IPS DF 6.9 (cell line): ENCODE measurements around the gene RAG2.
A peak's percentile ranks its signal among the peaks of the same experiment; 100 is the strongest.

Source experiments
- DNase-seq: peaks from one replicate; pipeline ENCODE4 v3.0.0-alpha.2; 2013; ENCODE audit warnings: low read depth, low spot score
- H3K27ac ChIP-seq: one replicate; pipeline ENCODE4 v1.5.1; 2013; ENCODE audit warnings: low read length, control low read depth
- H3K27me3 ChIP-seq: 2 replicates; pipeline ENCODE4 v1.6.1; 2013; ENCODE audit warnings: mild to moderate bottlenecking, low read length; ENCODE audit not compliant: control insufficient read depth, insufficient read depth
- H3K36me3 ChIP-seq: 2 replicates; pipeline ENCODE4 v1.6.1; 2013; ENCODE audit warnings: low read length; ENCODE audit not compliant: control insufficient read depth, insufficient read depth
- H3K4me1 ChIP-seq: 2 replicates; pipeline ENCODE4 v1.6.1; 2013; ENCODE audit warnings: low read length; ENCODE audit not compliant: control insufficient read depth, insufficient read depth
- H3K4me3 ChIP-seq: 2 replicates; pipeline ENCODE4 v1.5.1; 2013; ENCODE audit warnings: mild to moderate bottlenecking, low read length
- H3K9me3 ChIP-seq: 2 replicates; pipeline ENCODE4 v1.6.1; 2013; ENCODE audit warnings: low read length, inconsistent platforms; ENCODE audit not compliant: control insufficient read depth, insufficient read depth
- WGBS: extraction: QIAGEN DNeasy Blood & Tissue Kit; methylation state at CpG from one replicate; pipeline ENCODE4 v1.1.7; 2013; ENCODE audit warnings: mixed read lengths, missing lambda C conversion rate; ENCODE audit not compliant: insufficient read length, insufficient coverage; 5-methylcytosine and 5-hydroxymethylcytosine counted together

Gene RAG2

DNA sequence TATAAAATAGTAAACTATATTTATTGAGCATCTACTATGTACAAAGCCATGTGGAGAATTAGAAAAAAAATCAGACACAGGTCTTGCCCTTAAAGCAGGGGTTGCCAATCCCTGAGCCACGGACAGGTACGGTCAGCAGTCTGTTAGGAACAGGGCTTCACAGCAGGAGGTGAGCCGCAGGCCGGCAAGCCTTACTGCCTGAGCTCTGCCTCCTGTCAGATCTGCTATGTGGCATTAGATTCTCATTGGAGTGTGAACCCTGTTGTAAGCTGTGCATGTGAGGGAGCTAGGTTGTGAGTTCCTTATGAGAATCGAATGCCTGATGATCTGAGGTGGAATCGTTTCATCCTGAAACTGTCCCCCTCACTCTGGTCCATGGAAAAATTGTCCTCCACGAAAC, 2.1 kb upstream of the RAG2 start:
- no peaks in the 10 kb centered on the region for H3K4me1 ChIP-seq
- no peak overlapping the region for H3K4me3 ChIP-seq
- H3K9me3 ChIP-seq: no peaks in the 10 kb centered on the region
- H3K27me3 ChIP-seq: no peaks in the 10 kb centered on the region
- no peak overlapping the region for H3K27ac ChIP-seq
- no peaks in the 10 kb centered on the region for H3K36me3 ChIP-seq
- DNase-seq: no peak
- no CpG with 5 or more reads among the region's 7 CpGs for WGBS

DNA sequence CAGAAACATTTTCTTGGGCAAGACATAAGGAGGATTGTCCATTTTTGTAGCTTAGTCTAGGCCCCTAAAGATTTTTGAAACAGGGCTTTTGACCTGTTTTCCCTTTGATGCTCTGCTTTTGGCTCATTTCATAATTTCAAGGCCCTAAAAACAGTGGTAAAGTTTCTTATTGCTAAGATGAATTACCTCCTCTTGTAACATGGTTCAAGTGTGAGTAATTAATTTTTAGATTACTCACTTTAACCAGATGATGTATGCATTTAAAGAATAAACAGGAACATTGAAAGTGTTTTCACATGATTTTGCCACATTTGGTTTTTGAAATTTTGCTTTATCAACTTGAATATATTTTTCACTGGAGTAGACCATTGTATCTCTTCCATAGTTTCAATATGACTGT, 1.2 kb downstream of the RAG2 start:
- H3K9me3 ChIP-seq: no peaks in the 10 kb centered on the region
- H3K4me1 ChIP-seq: no peaks in the 10 kb centered on the region
- no peak for DNase-seq
- no peak overlapping the region for H3K4me3 ChIP-seq
- H3K27me3 ChIP-seq: no peaks in the 10 kb centered on the region
- H3K27ac ChIP-seq: no peak overlapping the region
- no peaks in the 10 kb centered on the region for H3K36me3 ChIP-seq

DNA sequence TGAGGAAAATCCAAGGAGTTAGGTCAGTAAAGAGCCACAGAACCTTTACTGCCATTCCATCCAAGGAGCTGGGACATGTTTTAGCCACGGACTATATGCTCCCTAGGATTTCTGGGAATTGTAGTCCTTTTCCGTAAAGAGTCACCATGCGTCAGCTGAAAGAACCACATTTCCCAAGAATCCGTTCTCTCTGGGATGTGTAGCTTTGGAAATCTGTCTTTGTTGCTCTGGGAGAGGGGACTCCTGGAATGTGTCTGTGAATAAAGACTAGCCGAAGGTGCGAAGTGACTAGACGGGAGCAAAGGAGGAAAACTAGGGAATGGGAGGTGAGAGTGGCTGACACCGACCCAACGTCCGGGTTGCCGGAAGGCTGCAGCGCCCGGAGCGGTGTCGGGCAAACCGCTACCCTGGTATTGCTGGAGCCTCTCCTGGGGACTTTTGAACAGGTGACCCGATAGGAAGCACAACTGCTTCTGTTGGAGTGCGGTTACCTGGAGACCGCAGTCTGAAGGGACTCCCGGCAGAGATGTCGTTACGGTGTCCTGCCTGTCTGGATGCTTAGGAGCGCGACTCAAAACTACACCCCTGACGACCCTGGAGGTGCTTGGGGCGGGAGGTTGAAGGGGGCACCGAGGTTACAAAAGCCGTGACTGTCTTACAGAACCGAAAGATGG, 3.6 kb downstream of the RAG2 start, which contains the start of gene IFTAP:
IFTAP (plus strand) TSS at position 187 of the 674 bp plus-strand sequence. CDS start 15,602 bp downstream, outside the sequence.
- no peaks in the 10 kb centered on the region for H3K4me1 ChIP-seq
- H3K36me3 ChIP-seq: no peaks in the 10 kb centered on the region
- peak; percentile 76 for DNase-seq
- H3K4me3 ChIP-seq: peak within 1 kb of the TSS; percentile 96
- no peak within 1 kb of the TSS for H3K27ac ChIP-seq
- no CpG with 5 or more reads among the region's 29 CpGs for WGBS
- no peaks in the 10 kb centered on the region for H3K9me3 ChIP-seq
- no peaks in the 10 kb centered on the region for H3K27me3 ChIP-seq

DNA sequence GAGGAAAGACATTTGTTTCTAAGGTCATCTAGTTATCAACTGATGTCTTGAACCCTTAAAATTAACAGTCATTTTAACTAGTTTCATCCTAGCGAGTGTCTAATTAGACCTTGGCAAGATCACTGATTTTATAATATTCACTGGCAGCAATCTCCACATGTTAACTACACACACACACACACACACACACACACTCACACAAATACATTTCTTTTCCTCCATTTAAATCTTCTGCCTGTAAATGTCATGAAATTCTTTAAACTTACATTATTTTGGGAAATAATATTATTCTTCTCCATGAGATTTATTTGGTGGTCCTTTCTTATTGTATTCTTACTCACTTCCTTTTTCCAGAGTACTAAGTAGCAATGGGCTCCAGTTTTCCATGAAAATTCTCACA, 6.6 kb downstream of the RAG2 start:
- no peaks in the 10 kb centered on the region for H3K36me3 ChIP-seq
- no peaks in the 10 kb centered on the region for H3K9me3 ChIP-seq
- no CpG with 5 or more reads among the region's 1 CpG for WGBS
- no peak overlapping the region for H3K4me3 ChIP-seq
- no peak for DNase-seq
- no peaks in the 10 kb centered on the region for H3K27me3 ChIP-seq
- no peaks in the 10 kb centered on the region for H3K4me1 ChIP-seq
- H3K27ac ChIP-seq: no peak overlapping the region

DNA sequence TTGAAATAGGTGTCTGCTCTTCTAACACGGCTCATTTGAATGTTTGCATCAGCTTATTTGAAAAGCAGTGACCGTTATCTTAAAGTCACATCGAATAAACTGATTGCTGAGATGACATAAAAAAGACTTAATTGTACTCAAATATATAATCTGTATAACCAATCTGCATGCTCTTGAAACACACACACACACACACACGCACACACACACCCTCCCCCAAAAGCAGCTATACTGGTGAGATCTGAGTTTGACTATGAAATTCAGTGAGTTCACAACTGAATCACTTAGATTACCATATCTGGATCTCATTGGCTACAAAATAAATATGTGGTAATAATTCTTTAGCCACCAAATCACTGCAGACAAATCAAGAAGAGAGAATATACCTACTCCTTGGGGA, 7.5 kb downstream of the RAG2 start:
- no CpG with 5 or more reads among the region's 4 CpGs for WGBS
- H3K4me3 ChIP-seq: no peak overlapping the region
- no peak for DNase-seq
- no peaks in the 10 kb centered on the region for H3K36me3 ChIP-seq
- no peaks in the 10 kb centered on the region for H3K27me3 ChIP-seq
- no peaks in the 10 kb centered on the region for H3K9me3 ChIP-seq
- no peaks in the 10 kb centered on the region for H3K4me1 ChIP-seq
- H3K27ac ChIP-seq: no peak overlapping the region

DNA sequence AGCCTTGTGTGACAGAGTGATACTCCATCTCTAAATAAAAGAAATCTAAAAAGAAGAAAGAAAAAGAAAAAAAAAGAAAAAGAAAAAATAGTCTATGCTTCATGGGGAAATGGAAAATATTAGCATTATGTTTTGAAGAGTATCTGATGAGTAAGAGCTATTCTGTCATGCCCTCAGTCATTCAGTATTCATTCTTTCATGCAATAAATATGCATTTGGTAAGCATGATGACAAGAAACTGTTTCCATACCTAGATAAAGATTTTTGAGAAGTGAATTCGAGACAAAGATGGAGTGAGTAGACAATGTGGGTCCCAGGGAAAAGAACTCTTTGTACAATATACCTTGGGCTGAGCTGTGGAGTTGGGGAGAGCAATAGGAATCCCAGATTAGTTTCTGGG, 9.9 kb downstream of the RAG2 start:
- Histone ChIP-seq H3K27me3 (no peaks in the 10 kb centered on the region), H3K4me1 (no peaks in the 10 kb centered on the region), H3K36me3 (no peaks in the 10 kb centered on the region), H3K9me3 (no peaks in the 10 kb centered on the region), H3K27ac (no peak overlapping the region), H3K4me3 (no peak overlapping the region)
- no CpG with 5 or more reads among the region's 1 CpG for WGBS
- DNase-seq: no peak

DNA sequence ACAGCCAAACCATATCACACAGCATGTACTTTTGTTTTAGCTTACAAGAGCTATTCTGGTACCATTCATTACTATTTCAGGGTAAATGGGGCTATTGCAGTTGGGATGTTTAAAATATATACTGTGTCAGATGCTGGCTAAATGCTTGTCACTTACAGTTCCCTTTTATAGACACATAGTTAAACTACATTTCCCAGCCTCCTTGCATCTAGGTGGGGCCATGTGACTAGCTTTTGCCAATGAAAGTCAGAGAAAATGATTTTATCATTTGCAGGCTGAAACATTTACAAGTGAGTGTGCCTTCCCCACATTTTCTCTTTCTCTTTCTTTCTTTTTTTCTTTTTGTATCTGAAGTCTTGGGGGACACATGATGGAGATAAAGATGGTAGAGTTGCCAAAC, 11.5 kb downstream of the RAG2 start:
- Histone ChIP-seq H3K36me3 (no peaks in the 10 kb centered on the region), H3K27me3 (no peaks in the 10 kb centered on the region), H3K27ac (no peak overlapping the region), H3K4me3 (no peak overlapping the region), H3K9me3 (no peaks in the 10 kb centered on the region; the same call in 1 of the 2 replicates), H3K4me1 (no peaks in the 10 kb centered on the region)
- DNase-seq: no peak

DNA sequence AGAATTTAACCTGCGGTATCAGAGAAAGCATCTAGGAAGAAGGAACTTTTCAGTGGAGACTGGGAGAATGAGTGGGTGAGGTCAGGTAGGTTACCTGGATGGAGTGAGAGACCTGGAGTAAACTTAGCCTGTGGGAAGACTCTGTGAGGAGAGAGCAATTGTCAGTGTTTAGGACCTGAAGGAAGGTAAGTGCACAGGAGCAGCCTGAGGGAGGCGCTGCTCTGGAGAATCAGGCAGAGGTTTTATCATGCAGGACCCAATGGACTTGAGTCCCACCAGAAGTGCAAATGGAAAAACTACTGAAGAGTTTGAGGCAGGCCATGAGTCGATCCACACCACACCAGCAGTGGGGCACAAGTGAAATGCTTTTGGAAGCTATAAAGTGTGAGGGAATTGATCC, 14.4 kb downstream of the RAG2 start:
- Histone ChIP-seq H3K27ac (no peak overlapping the region), H3K4me3 (no peak overlapping the region), H3K27me3 (no peaks in the 10 kb centered on the region), H3K36me3 (no peaks in the 10 kb centered on the region), H3K4me1 (no peaks in the 10 kb centered on the region), H3K9me3 (peaks cover 6% of the 10 kb centered on the region)
- no CpG with 5 or more reads among the region's 3 CpGs for WGBS
- DNase-seq: no peak

DNA sequence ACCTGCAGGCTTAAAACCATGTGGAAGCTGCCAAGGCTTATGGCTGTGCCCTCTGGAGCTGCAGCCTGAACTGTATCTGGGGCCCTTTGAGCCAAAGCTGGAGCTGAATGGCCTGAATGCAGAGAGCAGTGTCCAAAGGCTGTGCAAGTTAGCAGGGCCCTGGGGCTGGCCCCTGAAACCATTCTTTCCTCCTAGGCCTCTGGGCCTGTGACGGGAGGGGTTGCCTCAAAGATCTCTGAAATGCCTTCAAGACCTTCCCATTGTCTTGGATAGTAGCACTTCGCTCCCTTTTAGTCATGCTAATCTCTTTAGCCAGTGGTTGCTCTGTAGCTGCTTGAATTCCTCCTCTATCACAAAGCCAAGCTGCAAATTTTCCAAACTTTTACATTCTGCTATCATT, 16.5 kb downstream of the RAG2 start:
- Histone ChIP-seq H3K36me3 (no peaks in the 10 kb centered on the region), H3K27ac (no peak overlapping the region), H3K27me3 (no peaks in the 10 kb centered on the region), H3K9me3 (peaks cover 6% of the 10 kb centered on the region), H3K4me1 (no peaks in the 10 kb centered on the region), H3K4me3 (no peak overlapping the region)
- no peak for DNase-seq
- no CpG with 5 or more reads among the region's 2 CpGs for WGBS

DNA sequence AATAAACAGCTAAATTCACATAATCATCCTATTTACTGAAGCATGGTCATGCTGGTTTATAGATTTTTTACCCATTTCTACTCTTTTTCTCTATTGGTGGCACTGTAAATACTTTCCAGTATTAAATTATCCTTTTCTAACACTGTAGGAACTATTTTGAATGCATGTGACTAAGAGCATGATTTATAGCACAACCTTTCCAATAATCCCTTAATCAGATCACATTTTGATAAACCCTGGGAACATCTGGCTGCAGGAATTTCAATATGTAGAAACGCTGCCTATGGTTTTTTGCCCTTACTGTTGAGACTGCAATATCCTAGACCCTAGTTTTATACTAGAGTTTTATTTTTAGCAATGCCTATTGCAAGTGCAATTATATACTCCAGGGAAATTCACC, 19.6 kb downstream of the RAG2 start:
- WGBS: no CpG with 5 or more reads among the region's 1 CpG
- no peaks in the 10 kb centered on the region for H3K4me1 ChIP-seq
- no peak overlapping the region for H3K27ac ChIP-seq
- no peaks in the 10 kb centered on the region for H3K27me3 ChIP-seq
- H3K9me3 ChIP-seq: peaks cover 6% of the 10 kb centered on the region
- no peak for DNase-seq
- no peak overlapping the region for H3K4me3 ChIP-seq
- no peaks in the 10 kb centered on the region for H3K36me3 ChIP-seq

DNA sequence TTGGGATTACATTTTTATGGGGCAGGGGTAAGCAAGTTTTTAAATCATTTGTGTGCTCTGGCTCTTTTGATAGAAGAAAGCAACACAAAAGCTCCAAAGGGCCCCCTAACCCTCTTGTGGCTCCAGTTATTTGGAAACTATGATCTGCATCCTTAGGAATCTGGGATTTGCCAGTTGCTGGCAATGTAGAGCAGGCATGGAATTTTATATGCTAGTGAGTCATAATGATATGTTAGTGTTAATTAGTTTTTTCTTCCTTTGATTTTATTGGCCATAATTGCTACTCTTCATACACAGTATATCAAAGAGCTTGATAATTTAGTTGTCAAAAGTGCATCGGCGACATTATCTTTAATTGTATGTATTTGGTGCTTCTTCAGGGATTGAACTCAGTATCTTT, 20.2 kb downstream of the RAG2 start:
- H3K27me3 ChIP-seq: no peaks in the 10 kb centered on the region
- no peaks in the 10 kb centered on the region for H3K36me3 ChIP-seq
- H3K9me3 ChIP-seq: peaks cover 6% of the 10 kb centered on the region
- H3K27ac ChIP-seq: no peak overlapping the region
- no peak for DNase-seq
- no peaks in the 10 kb centered on the region for H3K4me1 ChIP-seq
- H3K4me3 ChIP-seq: no peak overlapping the region
- no CpG with 5 or more reads among the region's 2 CpGs for WGBS
